Upper lobe of right lung (tissue), 1 donor: ENCODE measurements around the gene MEIS1. TPM values are rescaled to one million over a fixed set of nuclear protein-coding genes. Genes with fewer than 3 reads are reported as not detected.

Experiments used
- ATAC-seq: fragments of 200-7000 bp; cut with Tn5 transposase; one replicate; pipeline ENCODE4 v1.9.1; 2020; ENCODE audit warnings: mild to moderate bottlenecking, moderate library complexity
- DNase-seq: peaks from one replicate; pipeline ENCODE4 v3.0.0-alpha.2; 2020
- H3K27ac ChIP-seq: fragments of 200-600 bp; one replicate; pipeline ENCODE4 v1.8.0; 2022
- H3K27me3 ChIP-seq: fragments of 200-600 bp; one replicate; pipeline ENCODE4 v1.8.0; 2022; ENCODE audit warnings: mild to moderate bottlenecking
- H3K36me3 ChIP-seq: fragments of 200-600 bp; one replicate; pipeline ENCODE4 v1.8.0; 2022
- H3K4me1 ChIP-seq: fragments of 200-600 bp; one replicate; pipeline ENCODE4 v1.8.0; 2022
- H3K4me3 ChIP-seq: fragments of 200-600 bp; one replicate; pipeline ENCODE4 v1.8.0; 2022; ENCODE audit warnings: mild to moderate bottlenecking
- H3K9me3 ChIP-seq: fragments of 200-600 bp; one replicate; pipeline ENCODE4 v1.8.0; 2022
- CTCF ChIP-seq: fragments of 200-600 bp; IDR thresholded peaks from one replicate; pipeline ENCODE4 v1.8.0; 2022; ENCODE audit warnings: antibody characterized with exemption
- intact Hi-C: fragments of 100-400 bp; cut with DNase I; formaldehyde crosslinking; loops from one replicate; pipeline ENCODE4 v1.11.0; 2022
- total RNA-seq: library from RNA; stranded (reverse); fragmentation: NEBNext Ultra II Directional; extraction: Animal tissue kit (Norgen Biotek cat#: 25700); gene quantifications from one replicate; pipeline ENCODE4 v1.2.1, GENCODE V29; 2021
- donor health status: DM: no; HTN: yes; CAD: no; lungs with severe emphysema.

Gene MEIS1
- total RNA-seq, 1 donor from 2014 or later: 48.0 TPM

- no peak for TF ChIP-seq CTCF
- Histone ChIP-seq H3K27me3 (no peaks in the 10 kb centered on the region), H3K4me1 (peaks cover 39% of the 10 kb centered on the region), H3K27ac (no peak overlapping the region), H3K9me3 (no peaks in the 10 kb centered on the region), H3K36me3 (no peaks in the 10 kb centered on the region), H3K4me3 (no peak overlapping the region)
- ATAC-seq (no peak), DNase-seq (no peak)
- intact Hi-C loops: no loop called here
Measured at GRCh38 chr2:66498289-66498975, 63.5 kb downstream of the MEIS1 start.

- peaks cover 18% of the 10 kb centered on the region for H3K4me1 ChIP-seq
- ATAC-seq (no peak), DNase-seq (no peak)
- no peak overlapping the region for H3K27ac ChIP-seq
- H3K4me3 ChIP-seq: no peak overlapping the region
- intact Hi-C loops: no loop called here
- TF ChIP-seq CTCF: no peak
- no peaks in the 10 kb centered on the region for H3K27me3 ChIP-seq
- H3K36me3 ChIP-seq: no peaks in the 10 kb centered on the region
- H3K9me3 ChIP-seq: no peaks in the 10 kb centered on the region
Measured at GRCh38 chr2:66501267-66501666, 66.3 kb downstream of the MEIS1 start.

GRCh38 chr2:66506265-66506664 lies 71.3 kb downstream of the MEIS1 start:
- H3K36me3 ChIP-seq: no peaks in the 10 kb centered on the region
- DNase-seq: no peak
- H3K9me3 ChIP-seq: no peaks in the 10 kb centered on the region
- no peak for TF ChIP-seq CTCF
- peaks cover 19% of the 10 kb centered on the region for H3K4me1 ChIP-seq
- ATAC-seq: no peak
- no peaks in the 10 kb centered on the region for H3K27me3 ChIP-seq
- H3K27ac ChIP-seq: no peak overlapping the region
- intact Hi-C loops: no loop called here
- no peak overlapping the region for H3K4me3 ChIP-seq

GRCh38 chr2:66507673-66508201 lies 72.8 kb downstream of the MEIS1 start:
- no peaks in the 10 kb centered on the region for H3K27me3 ChIP-seq
- H3K9me3 ChIP-seq: no peaks in the 10 kb centered on the region
- peaks cover 19% of the 10 kb centered on the region for H3K4me1 ChIP-seq
- no peak overlapping the region for H3K4me3 ChIP-seq
- intact Hi-C loops: no loop called here
- H3K27ac ChIP-seq: no peak overlapping the region
- no peak for DNase-seq
- TF ChIP-seq CTCF: no peak
- H3K36me3 ChIP-seq: no peaks in the 10 kb centered on the region
- no peak for ATAC-seq

- H3K4me1 ChIP-seq: peaks cover 19% of the 10 kb centered on the region
- H3K9me3 ChIP-seq: no peaks in the 10 kb centered on the region
- TF ChIP-seq CTCF: no peak
- DNase-seq (no peak), ATAC-seq (no peak)
- H3K27me3 ChIP-seq: no peaks in the 10 kb centered on the region
- H3K36me3 ChIP-seq: no peaks in the 10 kb centered on the region
- intact Hi-C loops: no loop called here
- no peak overlapping the region for H3K27ac ChIP-seq
- no peak overlapping the region for H3K4me3 ChIP-seq
Measured at GRCh38 chr2:66508484-66509071, 73.7 kb downstream of the MEIS1 start.
